Brain microvascular endothelial cell (primary cell): ENCODE measurements around the gene RBM19.

Experiments used
- DNase-seq: peaks from one replicate; pipeline ENCODE4 v3.0.0-alpha.2; 2020
- H3K27ac ChIP-seq: fragments of 250-450 bp; sonication (Bioruptor Pico); 2 replicates; pipeline ENCODE4 v1.5.1; 2020; ENCODE audit warnings: mild to moderate bottlenecking, moderate library complexity
- H3K27me3 ChIP-seq: fragments of 250-450 bp; sonication (Bioruptor Pico); replicated peaks from 2 replicates; pipeline ENCODE4 v1.5.1; 2020; ENCODE audit warnings: mild to moderate bottlenecking
- H3K36me3 ChIP-seq: fragments of 250-450 bp; sonication (Bioruptor Pico); replicated peaks from 2 replicates; pipeline ENCODE4 v1.5.1; 2020; ENCODE audit warnings: mild to moderate bottlenecking
- H3K4me3 ChIP-seq: 2 replicates; pipeline ENCODE4 v1.5.1; 2011; ENCODE audit warnings: low read depth, mild to moderate bottlenecking, control low read depth, low read length, moderate library complexity
- in situ Hi-C: cut with HindIII; loops from 2 replicates; pipeline ENCODE4 v1.10.0; 2017; ENCODE audit warnings: low sequenced_read_pairs, low pct_ligation_motif_present
- TF ChIP-seq, protein P1 (sequence below): IDR thresholded peaks from 2 replicates; pipeline ENCODE4 v1.5.1; 2011; ENCODE audit warnings: low read depth, mild to moderate bottlenecking, moderate library complexity, low read length, control low read depth, inconsistent platforms; ENCODE audit errors: missing control alignments

Gene RBM19

DNA sequence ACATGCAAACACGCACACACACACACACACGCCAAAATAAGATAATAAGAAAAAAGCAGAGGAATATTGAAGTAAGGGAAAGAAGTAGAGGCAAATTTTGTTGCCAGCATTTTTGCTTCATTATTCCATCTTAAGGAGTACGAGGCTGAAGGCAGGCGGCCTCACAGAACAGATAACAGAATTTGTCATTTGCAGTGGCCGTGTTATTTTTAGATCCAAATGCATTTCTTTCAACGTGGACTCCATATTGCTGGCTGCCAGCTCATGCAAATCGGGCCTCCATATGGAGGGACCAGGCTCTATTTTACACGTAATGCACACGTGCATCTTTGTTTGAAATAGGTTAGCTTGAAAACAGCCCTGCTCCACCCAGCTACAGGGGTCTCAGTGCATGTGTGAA is 172.9 kb downstream of the RBM19 start:
- Histone ChIP-seq H3K36me3 (no peaks in the 10 kb centered on the region), H3K27ac (no peak overlapping the region), H3K4me3 (no peak overlapping the region), H3K27me3 (peaks cover 2% of the 10 kb centered on the region)
- TF ChIP-seq, protein P1, sequence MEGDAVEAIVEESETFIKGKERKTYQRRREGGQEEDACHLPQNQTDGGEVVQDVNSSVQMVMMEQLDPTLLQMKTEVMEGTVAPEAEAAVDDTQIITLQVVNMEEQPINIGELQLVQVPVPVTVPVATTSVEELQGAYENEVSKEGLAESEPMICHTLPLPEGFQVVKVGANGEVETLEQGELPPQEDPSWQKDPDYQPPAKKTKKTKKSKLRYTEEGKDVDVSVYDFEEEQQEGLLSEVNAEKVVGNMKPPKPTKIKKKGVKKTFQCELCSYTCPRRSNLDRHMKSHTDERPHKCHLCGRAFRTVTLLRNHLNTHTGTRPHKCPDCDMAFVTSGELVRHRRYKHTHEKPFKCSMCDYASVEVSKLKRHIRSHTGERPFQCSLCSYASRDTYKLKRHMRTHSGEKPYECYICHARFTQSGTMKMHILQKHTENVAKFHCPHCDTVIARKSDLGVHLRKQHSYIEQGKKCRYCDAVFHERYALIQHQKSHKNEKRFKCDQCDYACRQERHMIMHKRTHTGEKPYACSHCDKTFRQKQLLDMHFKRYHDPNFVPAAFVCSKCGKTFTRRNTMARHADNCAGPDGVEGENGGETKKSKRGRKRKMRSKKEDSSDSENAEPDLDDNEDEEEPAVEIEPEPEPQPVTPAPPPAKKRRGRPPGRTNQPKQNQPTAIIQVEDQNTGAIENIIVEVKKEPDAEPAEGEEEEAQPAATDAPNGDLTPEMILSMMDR: no peak
- no peak for DNase-seq
- in situ Hi-C loops: no loop called here

DNA sequence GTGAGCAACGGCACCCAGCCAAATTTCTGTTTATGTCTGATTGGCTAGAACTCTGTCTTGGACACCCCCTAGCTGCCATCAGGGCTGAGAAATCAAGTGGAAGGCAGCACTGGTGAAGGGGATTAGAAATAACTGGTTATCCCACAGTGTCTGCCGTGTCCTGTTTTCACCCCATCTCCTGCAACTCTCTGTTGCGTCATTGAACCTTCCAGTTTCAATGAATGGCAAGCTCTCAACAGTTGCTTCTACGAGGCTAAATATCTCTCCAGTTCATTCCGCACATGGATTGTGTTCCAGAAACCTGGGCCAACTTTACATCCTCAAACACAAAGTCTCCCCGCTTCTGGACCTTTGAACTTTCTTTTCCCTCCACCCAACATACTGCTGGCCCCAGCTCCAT is 173.7 kb downstream of the RBM19 start:
- Histone ChIP-seq H3K4me3 (no peak overlapping the region), H3K36me3 (no peaks in the 10 kb centered on the region), H3K27ac (no peak overlapping the region), H3K27me3 (peaks cover 2% of the 10 kb centered on the region)
- TF ChIP-seq, protein P1: no peak
- no peak for DNase-seq
- in situ Hi-C loops: no loop called here

DNA sequence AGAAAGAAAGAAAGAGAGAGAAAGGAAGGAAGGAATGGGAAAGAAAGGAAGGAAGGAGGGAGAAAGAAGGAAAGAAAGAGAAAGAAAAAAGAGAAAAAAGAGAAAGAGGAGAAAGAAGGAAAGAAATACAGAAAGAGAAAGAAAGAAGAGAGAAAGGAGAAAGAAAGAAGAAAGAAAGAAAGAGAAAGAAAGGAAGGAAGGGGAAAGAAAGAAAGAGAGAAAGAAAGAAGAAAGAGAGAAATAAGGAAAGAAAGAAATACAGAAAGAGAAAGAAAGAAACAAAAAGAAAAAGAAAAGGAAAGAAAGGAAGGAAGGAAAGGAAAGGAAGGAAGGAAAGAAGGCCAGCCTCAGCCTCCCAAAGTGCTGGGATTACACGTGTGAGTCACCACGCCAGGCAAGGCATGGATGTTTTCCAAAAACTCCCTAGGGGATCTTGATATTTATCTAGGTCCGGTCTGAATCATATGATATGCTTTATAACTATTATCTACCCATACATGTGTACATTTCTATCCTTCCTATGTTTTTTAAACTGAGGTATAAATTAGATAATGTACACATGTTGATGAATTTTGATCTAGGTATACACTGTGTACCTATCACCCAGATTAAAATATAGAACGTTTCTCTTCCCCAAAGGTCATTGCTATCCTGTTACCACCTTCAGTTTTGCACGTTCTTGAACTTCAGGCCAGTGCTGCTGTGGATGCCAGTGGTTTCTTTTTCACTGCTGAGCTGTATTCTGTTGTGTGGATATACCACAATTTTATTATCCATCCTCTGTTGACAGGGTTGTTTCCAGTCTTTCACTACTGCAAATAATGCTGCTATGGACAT is 177.9 kb downstream of the RBM19 start:
- TF ChIP-seq, protein P1: no peak
- in situ Hi-C loops: no loop called here
- Histone ChIP-seq H3K27me3 (peaks cover 2% of the 10 kb centered on the region), H3K36me3 (no peaks in the 10 kb centered on the region), H3K4me3 (no peak overlapping the region), H3K27ac (no peak overlapping the region)
- DNase-seq: peak; percentile 73

DNA sequence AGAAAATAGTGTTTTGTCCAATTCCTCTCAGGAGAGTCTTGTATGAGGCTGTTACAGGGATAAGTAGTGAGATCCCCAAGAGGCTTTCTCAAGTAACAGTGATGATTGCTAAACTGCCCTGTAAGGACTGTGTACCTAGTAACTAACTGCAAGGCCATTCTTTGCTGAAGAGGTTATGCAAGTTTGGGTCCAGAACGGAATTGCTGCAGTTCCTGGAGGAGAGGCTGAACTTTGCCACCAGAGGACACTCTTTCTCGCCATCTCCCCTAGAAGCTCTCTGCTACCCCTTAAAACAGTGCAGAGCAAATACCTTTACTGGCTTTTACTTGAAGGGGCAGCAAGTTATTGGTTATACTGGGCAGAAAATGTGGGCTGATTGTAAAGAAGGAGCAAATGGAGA is 180.0 kb downstream of the RBM19 start:
- Histone ChIP-seq H3K4me3 (no peak overlapping the region), H3K27ac (no peak overlapping the region), H3K36me3 (no peaks in the 10 kb centered on the region), H3K27me3 (peaks cover 2% of the 10 kb centered on the region)
- TF ChIP-seq, protein P1: peak; percentile 35
- no peak for DNase-seq
- in situ Hi-C loops: no loop called here

DNA sequence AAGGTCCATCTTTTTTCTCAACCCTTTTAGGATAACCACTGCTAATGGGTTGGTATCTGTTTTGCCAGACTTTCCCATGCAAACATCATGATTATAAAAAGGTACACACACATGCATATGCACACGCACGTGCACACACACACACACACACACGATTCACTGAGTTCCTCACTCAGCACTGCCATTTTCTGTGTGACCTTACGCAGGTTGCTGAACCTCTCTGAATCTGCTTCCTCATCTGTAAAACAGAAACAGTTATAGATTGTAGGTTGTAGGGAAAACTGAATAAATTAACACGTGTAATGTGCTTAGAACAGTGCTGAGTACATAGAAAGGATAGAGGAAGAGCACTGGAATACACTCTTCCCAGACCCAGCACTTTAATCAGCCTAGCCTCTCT is 182.3 kb downstream of the RBM19 start:
- H3K27ac ChIP-seq: no peak overlapping the region
- in situ Hi-C loops: no loop called here
- TF ChIP-seq, protein P1: no peak
- no peaks in the 10 kb centered on the region for H3K27me3 ChIP-seq
- no peaks in the 10 kb centered on the region for H3K36me3 ChIP-seq
- no peak overlapping the region for H3K4me3 ChIP-seq
- DNase-seq: no peak

DNA sequence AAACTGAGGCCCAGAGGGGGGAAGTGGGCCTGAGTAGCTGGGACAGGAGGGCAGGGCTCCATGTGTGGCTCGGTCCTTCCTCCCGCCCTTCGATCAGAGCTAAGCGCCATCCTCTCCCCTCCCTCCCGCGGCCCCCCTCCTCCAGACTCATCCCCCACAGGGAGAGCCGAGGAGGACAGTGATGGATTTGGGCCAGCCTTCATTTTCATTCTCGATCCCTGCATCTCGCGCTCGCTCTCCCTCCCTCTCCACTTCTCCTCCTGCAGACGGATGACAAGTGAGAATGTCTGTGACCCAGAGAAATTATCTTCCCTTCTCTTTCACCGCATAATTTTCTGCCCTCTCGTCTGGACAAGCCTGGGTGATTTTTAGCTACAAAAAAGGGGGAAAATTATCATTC is 183.3 kb downstream of the RBM19 start:
- Histone ChIP-seq H3K27me3 (no peaks in the 10 kb centered on the region), H3K27ac (no peak overlapping the region), H3K36me3 (no peaks in the 10 kb centered on the region), H3K4me3 (no peak overlapping the region)
- in situ Hi-C loops: no loop called here
- DNase-seq: no peak
- TF ChIP-seq, protein P1: no peak
